Right forelimb (tissue), 1 donor: Measurements from ENCODE around the gene DGAT2.

Experiments
- DNase-seq: peaks from one replicate; pipeline ENCODE4 v3.0.0-alpha.2; 2018

DGAT2 gene

DNA sequence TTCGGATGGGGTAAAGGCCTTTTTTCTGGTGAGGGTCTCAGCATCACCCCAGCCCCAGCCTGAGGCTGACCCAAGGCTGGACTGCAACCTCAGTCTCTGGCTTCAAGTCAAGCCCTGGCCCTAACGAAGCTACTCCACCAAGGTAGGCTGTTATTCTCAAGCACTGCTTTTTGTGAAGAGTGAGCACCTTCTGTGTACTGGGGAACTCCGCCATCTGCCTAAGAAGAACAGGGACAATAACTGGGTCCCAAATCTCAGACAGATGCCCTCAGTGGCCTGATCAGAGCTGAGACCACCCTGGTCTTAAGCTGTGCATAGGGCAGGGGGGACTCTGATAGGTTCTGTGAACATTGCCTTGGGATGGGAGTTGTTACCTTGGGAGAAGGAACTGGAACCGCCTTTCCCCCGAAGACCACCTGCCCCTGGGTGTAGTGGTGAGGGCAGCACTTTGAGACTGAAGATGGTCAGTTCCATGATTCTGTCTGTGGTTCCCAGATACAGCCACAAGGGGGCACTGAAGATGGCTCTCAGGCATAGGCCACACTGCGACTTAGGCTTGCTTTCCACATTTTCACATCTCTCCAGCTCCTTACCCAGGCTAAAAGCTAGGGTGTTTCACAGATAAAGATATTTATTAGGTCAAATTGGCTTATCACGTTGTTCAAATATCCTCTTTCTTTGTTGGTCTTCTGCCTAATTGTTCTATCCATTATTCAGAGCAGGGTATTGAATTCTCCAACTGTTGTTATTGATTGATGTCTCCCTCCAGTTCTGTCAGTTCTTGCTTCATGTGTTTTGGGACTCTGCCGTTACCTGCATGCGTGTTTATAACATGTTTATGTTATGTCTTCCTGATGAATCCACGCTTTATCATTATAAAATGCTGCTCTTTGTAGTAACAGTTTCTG, 34.6 kb downstream of the DGAT2 start:
- peak; percentile 78 for DNase-seq

- DNase-seq, result no peak
Measured at GRCh38 chr11:75809111-75809510, 40.5 kb downstream of the DGAT2 start.

GRCh38 chr11:75809991-75810390, 41.4 kb downstream of the DGAT2 start:
- DNase-seq, result no peak

- no peak for DNase-seq
Measured at GRCh38 chr11:75810637-75811390, 42.2 kb downstream of the DGAT2 start.

- no peak for DNase-seq
Measured at GRCh38 chr11:75811485-75811884, 42.9 kb downstream of the DGAT2 start.

DNA sequence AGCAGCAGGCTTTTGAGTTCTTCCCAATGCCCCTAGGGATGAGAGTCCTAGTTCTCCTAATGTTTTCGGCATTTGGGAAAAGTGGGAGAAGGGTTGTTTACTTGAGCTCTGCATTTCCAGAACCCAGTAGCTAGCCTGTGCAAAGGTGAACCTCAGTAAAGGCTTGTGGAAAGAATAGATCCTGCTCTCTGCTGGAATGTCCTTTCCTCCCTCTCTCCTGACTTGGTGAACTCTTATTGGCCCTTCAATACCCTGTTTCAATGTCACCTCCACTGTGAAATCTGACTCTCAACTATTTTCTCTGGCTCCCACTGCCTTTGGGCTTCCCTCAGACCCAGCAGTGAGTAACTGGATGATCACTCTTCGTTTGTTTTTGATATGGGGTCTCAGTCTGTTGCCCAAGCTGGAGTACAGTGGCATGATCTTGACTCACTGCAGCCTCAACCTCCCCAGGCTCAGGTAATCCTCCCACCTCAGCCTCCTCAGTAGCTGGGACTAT, 44.0 kb downstream of the DGAT2 start:
- DNase-seq, result no peak

GRCh38 chr11:75813124-75813523, 44.5 kb downstream of the DGAT2 start:
- no peak for DNase-seq

DNA sequence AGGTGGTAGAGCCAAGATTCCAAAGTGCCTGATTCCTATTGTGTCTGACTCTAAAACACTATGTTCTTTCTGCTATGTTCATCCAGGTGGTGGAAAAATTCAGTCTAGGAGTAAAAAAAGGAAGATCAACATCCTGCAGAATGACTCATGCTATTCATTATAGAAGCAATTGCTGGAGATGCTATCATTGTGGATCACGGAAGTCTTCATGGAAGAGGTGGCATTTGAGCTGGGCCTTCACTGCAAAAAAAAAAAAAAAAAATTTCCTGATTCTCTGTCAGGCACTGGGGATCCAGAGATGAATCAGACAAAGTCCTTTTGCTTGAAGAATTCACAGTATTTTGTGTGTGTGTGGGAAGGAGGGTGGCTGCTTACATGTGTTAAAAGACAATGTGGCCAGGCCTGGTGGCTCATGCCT, 45.1 kb downstream of the DGAT2 start:
- DNase-seq, result no peak

GRCh38 chr11:75814363-75814676, 45.7 kb downstream of the DGAT2 start:
- no peak for DNase-seq

- DNase-seq, result peak; percentile 99
Measured at GRCh38 chr11:75814677-75815344, 46.2 kb downstream of the DGAT2 start, which contains the start of gene UVRAG. Gene UVRAG (plus strand): TSS chr11:75815210. CDS start chr11:75815408, 198 bp downstream.

- no peak for DNase-seq
Measured at GRCh38 chr11:75815345-75816168, 47.0 kb downstream of the DGAT2 start.

DNA sequence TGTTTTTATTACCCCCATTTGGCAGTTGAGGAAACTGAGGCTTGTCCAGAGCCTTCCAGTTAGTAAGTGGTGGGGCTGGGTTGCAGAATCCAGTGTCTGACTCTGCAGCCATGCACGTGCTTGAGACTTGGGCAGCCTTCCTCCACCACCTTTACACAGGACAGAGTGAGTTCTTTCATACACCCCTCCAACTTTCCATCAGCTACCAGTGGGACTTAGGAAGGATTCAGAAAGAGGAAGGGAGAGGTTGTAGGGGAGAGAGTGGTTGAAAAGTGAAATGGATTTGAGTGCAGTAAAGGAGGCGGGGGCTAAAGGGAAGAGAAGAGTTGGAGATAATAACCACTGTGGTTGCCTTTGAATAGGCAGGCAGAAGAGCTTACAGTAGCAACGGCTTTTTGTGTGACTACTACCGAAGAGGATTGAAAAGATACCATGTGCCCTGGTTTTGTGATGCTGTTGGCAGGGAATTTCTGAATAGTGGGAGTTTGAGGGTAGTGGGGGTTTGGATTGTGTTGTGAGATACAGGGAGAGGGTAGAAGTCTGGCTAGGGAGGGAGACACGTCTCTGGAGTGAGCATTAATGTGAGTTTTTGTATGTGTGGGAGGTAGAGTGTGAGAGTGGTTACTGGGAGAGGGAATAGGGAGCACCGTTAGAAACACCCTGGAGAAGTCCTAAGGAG, 48.1 kb downstream of the DGAT2 start:
- DNase-seq, result no peak

DNA sequence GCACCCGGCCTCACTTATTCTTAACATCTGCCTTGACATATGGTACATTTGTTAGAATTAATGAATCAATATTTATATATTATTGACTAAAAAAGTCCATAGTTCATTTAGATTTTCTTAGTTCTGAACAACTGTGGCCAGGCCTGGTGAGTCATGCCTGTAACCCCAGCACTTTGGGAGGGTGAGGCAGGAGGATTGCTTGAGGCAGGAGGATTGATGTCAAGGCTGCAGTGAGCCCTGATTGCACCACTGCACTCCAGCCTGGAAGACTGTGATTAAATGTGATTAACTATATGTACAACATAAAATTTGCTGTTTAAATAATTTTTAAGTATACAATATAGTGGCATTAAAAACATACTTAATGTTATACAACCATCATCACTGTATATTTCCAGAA, 52.1 kb downstream of the DGAT2 start:
- no peak for DNase-seq

- DNase-seq, result no peak
Measured at GRCh38 chr11:75821202-75821601, 52.6 kb downstream of the DGAT2 start.

GRCh38 chr11:75822541-75822940, 54.0 kb downstream of the DGAT2 start:
- DNase-seq, result no peak

DNA sequence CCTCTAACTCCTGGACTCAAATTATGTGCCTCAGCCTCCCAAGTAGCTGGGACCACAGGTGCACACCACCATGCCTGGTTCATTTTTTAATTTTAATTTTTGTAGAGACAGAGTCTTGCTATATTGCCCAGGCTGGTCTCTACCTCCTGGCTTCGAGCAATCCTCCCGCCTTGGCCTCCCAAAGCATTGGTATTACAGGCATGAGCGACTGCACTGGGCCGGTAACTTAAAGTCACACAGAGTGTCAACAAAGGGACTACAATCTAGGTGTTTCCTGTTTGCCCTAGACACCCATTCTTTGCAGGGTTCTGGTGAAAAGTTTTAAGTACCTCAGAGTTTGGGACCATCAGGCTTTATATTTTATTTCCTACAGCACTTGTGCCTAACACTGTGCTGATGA, 54.8 kb downstream of the DGAT2 start:
- DNase-seq, result no peak

DNA sequence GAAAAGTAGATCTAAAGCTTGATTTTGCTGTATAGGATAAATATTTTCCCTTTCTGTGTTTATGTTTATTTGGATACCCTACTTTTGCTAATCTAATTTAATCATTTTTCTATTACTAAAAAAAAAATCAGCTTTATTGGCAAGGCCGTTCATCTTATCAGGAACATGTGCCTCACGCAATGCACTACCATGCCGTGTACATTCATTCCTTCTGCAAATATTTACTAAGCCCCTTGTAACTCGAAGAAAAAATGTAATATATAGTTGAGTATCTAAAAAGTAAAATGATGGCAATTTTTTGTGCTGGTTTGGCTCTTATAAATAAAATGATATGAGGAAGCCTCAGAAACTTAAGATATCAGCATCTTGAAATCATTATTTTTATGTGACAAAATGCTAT, 55.4 kb downstream of the DGAT2 start:
- DNase-seq, result no peak

DNA sequence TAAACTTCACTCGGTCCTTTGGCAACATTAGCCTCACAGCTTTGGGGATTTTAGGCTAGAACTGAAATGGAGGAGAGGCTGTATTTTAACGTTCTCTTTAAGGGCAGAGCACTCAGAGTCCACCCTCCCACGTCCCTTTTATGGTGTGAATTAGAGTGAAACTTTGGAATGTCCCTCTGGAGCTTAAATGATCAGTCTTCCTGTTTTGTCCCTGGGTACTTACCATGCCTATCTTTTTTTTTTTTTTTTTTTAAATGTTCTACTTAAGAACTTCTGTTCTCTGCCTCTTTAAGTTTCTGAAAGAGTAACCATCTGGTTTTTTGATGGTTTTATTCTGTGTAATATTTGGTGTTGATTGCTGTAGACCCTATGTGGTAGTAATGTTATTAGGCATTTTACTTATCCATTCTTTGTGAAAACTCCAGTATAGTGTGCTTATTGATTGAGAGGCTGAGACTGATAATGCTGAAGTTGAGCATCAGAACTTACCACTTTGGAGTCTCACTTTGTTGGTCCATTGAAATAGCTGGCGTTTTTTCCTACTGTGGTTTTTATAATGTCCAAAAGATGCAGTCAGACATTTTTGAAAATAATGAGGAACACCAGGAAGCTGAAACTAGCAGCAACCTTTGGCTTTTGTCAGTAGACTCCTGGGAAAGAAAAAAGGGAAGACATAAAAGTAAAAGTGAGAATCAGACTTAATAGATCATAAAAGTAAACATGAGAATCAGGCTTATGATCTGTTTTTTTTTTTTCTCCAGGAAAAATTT, 58.1 kb downstream of the DGAT2 start:
- no peak for DNase-seq

- no peak for DNase-seq
Measured at GRCh38 chr11:75827562-75827961, 59.0 kb downstream of the DGAT2 start.

DNA sequence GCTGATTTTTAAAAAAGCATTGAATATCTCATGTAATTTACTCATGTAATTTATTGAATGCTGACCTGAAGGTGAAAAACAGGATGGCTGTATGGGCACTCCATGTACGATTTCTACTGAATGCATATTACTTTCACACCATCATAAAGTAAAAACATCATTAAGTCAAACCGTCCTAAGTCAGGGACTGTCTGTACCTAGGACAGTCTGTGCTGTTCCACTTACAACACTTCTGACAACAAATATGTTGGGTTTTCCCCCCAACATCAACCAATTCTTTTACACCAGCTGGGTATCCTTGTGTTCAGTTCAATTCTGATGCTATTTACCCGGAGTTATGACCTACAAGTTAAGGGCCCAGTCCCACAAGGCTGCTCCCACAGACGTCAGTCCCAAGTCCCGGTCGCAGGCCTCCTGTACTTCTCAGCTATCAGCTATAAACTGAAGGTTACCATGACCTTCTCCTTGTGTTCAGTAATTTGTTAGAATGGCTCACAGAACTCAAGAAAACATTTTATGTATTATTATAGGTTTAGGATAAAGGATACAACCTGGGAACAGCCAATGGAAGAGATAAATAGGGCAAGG, 63.4 kb downstream of the DGAT2 start:
- no peak for DNase-seq

GRCh38 chr11:75834728-75835127, 66.2 kb downstream of the DGAT2 start:
- no peak for DNase-seq
